ENCODE measurements around the gene ALX4. TPM values are rescaled to one million over a fixed set of nuclear protein-coding genes. Genes with fewer than 3 reads are reported as not detected.

Gene ALX4
- total RNA-seq, result not detected in 2 replicates

DNA sequence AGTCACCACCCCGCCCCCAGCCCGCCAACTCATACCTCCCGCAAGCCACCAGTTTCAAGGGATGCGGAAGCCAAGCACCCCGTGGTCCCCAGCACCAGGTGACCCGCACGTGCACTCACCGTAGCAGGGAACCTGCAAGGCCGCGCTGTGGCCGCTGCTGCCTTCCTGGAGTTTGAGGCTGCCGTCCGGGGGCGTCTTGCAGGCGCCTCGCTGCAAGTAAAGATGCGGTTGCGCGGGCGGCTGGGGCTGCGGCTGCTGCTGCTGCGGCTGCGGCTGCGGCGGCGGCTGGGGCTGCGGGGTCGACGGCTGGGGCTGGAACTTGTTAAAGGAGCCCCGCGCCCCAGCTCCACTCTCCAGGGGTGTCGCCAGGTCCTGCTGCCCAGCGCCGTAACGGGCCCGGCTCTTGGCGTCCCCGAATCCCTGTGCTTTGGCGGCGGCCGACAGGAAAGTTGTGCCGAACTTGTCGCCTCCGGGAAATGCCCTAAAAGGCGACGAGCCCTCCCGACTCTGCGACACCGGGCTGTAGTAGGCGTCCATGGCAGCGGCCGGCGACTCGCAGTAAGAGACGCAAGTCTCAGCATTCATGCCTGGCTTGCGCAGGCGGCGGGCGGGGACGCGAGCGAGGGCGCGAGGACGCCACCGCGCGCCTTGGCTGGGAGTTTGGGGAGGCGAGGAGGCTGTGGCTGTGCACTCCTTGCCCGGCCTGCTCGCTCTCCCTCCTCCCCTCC lies at the start of gene ALX4:
ALX4 (minus strand) TSS at position 662 of the 728 bp plus-strand sequence; CDS start at position 585, 77 bp downstream.

Other genes starting within 250 kb of the ALX4 start
- 12.4 and 25.9 TPM in 2 replicates for gene ACCS, start 243.9 kb downstream of the ALX4 start, total RNA-seq
- 110 and 138 TPM in 2 replicates for gene EXT2, start 214.5 kb downstream of the ALX4 start, total RNA-seq